DMS114 treated with DMSO at 0.1 percent for 48 hours (cell line): Measurements from ENCODE around the gene BTBD7.

Source experiments
- DNase-seq: peaks from one replicate; lab custom pipeline; 2025; ENCODE audit not compliant: unreplicated experiment; lab: John Stamatoyannopoulos, UW

BTBD7 gene

DNA sequence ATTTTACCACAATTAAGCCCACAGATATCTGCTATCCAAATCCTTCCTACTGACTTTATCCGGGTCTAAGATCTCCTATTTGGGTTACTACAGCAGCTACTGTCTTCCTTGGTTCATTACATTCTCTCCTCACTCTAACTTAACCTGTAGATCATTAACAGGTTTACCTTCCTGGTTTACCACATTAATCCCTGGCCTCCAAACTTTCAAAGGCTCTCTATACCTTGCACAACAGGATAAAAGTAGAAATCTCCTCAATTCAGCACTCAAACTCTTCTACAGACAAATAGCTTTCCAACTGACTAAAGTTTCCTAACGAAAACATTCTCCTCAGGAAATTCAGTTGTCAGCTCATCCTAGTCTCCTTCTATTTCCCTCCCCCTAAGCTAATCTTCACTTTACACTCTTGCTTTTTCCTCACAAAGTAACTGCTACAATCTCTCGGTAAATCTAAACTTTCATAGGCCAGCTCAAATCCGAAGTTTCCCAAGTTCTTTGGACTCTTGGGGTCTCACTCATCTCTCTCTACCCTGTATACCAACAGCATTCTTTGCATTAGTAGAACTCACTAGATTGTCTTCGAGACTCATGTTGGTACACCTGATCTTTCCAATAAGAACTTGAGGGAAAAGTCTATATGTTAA, 2.7 kb downstream of the BTBD7 start:
- no peak for DNase-seq

DNA sequence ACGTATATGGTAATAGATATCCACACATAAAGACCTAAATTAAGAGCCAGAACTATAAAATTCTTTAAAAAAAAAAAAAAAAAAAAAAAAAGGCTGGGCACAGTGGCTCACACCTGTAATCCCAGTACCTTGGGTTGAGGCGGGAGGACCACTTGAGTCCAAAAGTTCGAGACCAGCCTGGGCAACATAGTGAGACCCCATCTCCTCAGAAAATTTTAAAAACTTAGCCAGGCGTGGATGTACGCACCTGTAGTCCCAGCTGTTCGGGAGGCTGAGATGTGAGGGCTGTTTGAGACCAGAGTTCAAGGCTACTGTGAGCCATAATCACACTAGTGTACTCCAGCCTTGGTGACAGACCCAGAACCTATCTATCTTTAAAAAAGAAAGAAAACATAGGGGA, 4.3 kb downstream of the BTBD7 start:
- DNase-seq, result no peak

DNA sequence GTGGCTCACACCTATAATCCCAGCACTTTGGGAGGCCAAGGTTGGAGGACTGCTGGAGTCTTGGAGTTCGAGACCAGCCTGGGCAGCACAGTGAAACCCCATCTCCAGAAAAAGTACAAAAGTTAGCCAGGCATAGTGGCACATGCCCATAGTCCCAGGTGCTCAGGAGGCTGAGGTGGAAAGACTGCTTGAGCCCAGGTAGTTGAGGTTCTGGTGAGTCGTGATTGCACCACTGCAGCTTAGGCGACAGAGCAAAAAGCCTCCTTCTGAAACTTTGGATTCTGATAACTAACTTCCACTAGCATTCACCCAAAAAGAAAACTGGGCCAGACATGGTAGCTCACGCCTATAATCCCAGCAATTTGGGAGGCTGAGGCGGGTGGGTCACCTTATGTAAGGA, 6.6 kb downstream of the BTBD7 start:
- no peak for DNase-seq

DNA sequence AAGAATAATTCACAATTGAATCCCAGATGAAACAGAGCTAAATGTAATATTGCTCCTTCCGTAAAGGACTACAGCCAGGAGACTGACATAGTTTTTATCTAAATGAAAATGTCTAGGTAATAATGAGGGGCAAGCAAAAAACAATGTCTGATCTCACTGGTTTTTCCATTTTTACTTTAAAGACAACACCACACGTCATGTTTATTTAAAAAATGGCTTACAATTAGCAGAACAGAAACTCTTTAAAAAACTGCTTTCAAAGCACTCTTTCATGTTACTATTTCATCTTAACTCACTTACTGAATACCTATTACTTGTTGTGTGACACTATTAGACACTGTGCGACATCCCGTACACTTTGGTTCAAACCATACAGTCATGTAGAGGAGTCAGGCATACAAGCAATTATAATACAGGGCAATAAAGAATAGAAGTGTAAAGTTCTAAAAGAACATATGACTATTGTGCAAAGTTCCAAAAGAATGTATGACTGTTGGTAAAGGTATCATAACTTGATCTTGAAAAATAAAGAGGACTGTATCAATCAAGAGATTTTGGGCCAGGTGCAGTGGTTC, 9.1 kb downstream of the BTBD7 start:
- no peak for DNase-seq

DNA sequence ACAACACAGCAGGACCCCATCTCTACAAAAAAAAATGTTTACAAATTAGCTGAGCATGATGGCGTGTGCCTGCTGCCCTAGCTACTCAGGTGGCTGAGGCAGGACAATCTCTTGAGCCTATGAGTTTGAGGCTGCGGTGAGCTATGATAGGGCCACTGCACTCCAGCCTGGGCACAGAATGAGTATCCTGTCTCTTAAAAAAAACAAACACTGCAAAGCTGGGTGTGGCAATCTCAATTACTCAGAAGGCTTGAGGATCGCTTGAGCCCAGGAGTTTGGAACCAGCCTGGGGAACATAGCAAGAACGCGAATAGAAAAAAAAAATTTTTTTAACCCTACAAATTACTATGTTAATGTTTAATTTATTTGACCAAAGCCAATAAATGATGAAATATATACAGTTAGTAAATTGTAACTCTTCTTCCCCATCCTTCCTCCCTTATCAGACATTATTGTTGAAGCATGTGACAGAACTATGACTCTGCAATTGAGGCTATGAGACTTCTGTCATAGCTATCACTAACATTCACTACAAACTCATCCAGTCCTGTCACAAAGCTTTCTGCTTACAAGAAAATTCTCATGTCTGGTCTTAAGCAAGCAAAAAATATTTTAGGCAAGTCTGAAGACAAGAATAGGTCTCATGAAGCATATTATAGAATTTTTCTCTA, 9.8 kb downstream of the BTBD7 start:
- no peak for DNase-seq

DNA sequence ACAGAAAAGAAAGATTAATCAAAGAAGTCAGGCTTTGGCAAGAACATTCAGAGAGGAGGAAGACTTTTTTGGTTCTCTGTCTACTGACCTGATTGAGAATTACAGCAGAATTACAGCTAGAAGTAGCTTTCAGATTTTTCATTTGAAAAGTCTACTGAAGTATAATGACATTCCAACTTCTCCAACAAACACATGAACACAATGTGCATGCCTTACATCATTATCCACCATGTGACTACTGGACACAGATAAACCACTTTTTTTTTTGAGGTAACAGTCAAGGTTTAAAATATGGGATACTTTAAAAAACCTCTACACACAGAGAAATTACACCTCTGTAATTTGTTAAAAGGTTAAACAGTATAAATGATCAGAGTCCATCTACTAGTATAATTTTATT, 12.3 kb downstream of the BTBD7 start:
- DNase-seq, result no peak

GRCh38 chr14:93319958-93320357, 12.9 kb downstream of the BTBD7 start:
- DNase-seq, result no peak

GRCh38 chr14:93319494-93319893, 13.3 kb downstream of the BTBD7 start:
- no peak for DNase-seq

DNA sequence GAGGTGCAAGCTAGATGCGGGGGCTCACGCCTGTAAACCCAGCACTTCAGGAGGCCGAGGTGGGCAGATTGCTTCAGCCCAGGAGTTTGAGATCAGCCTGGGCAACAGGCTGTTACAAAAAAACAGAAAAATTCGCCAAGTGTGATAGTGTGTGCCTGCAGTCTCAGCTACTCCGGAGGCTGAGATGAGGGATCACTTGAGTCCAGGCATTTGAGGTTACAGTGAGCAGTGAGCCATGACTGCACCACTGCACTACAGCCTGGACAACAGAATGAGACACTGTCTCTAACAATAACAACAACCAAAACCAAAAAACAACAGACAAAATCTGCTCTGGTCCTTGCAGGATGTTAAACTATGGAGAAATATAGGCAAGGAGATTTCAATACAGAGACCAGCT, 13.9 kb downstream of the BTBD7 start:
- no peak for DNase-seq

DNA sequence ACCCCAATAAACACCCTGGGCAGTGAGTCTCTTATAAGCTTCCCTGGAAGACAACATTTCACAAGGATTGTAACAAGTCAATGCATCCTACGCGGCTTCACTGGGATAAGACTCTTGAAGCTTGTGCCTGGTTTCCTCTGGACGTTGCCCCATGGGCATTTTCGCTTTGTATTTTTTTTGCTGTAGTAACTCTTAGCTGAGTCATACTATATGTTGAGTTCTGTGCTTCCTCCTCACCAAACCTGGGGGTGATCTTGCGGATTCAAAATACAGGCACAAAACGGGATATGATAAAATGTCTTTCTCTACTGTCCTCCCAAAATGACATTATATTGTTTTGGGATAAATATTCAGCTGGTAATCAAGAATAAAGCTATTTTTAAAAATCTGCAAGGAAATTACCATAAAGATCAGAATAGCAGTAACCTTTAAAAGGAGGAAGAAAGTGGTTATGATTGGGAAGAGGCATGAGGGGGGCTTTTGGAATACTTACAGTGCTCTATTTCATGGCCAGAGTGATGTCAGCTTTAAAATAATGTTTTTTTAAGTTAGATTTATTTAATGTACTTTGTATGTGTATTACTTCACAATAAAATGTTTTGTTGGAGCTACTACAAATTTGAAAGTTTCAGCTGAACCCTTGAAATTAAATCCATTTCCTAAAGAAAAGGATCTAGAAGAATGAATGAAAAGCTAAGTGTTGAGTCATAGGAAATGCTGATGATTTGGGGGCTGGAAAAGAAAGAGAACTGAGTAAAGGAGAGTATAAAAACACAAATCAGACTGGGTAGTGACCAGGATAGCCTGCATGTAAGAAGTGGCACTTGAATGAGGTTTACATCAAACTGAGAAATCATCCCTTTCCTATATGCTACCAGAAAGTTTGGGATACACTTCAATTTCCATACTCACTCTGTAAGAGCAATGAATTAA, 14.7 kb downstream of the BTBD7 start:
- no peak for DNase-seq

DNA sequence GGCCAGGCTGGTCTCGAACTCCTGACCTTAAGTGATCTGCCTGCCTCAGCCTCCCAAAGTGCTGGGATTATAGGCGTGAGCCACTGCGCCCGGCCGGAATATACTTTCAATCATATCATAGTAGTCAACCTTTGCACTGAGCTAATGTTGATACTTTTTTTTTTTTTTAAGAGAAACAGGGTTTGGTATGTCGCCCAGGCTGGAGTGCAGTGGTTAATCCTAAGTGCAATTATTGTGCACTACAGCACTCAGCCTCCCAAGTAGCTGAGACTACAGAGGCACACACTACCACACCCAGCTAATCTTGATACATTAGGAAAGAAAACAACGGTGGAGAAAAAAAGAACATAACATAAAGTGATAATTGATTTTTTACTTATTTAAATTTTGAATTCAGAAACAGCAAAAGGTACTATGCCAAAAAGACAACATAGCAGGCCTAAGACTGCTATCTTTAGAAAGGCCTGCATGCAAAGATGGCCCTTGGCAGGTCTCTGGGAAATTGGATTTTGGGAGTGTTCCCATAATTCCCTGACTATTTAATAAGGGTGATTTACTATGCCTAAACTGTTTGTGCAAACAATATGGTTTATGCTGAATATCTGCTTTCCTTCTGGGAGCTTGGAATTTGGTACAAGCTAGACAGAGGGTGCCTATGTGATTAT, 15.5 kb downstream of the BTBD7 start:
- no peak for DNase-seq

GRCh38 chr14:93316716-93317115, 16.1 kb downstream of the BTBD7 start:
- DNase-seq, result no peak

DNA sequence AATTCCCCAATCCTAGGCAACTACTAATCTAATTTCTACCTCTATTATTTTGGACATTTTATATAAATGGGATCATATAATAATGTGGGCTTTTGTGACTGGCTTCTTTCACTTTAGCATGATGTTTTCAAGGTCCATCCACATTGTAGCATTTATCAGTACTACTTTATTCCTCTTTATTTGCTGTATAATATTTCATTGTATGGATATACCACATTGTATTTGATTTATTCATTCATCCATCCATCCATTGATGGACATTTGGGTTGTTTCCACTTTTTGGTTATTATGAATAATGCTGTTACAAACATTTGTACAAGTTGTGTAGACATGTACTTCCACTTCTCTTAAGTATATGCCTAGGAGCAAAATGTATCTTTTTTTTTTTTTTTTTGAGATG, 17.3 kb downstream of the BTBD7 start:
- no peak for DNase-seq

- DNase-seq, result no peak
Measured at GRCh38 chr14:93311082-93311481, 21.8 kb downstream of the BTBD7 start.

- DNase-seq, result no peak
Measured at GRCh38 chr14:93309427-93309966, 23.3 kb downstream of the BTBD7 start.

DNA sequence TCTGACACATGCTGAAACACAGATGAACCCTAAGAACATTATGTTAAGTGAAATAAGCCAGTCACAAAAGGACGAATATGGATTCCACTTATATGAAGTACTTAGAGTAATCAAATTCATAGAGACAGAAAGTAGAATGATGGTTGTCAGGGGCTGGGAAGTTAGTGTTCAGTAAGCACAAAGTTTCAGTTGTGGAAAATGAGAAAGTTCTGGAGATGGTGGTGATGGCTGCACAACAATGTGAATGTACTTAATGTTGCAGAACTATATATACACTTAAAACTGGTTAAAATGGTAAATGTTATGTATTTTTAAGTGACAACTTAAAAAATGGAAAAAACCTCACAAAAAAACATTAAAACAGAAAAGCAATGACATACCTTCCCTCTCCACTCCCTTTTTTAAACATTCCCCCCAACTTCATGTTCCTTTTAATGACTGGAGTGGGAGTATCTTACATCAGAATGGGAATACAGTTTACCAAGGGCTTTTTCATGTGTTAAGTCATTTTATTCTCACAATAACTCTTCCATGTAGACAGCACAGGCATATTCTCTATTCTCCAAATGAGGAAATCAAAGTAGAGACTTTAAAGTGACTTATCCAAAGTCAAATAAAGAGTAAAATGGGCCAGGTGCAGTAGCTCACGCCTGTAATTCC, 24.0 kb downstream of the BTBD7 start:
- no peak for DNase-seq

DNA sequence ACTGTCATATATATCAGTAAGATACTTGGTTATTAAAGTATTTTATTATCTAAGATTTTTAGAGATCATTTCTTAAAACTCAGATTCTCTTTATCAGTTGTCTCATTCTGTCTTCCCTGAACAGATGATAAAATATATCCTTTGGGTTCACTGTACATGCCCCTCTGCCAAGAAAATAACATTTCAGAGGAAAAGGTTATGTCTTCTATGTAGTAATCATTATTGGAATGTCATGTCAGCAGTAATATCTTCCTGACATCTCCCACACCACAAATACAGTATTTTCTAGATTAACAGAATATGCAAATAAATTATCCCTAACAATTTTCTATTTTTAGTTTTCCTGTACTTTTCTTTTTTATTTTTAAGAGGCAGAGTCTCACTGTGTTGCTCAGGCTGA, 26.0 kb downstream of the BTBD7 start:
- DNase-seq, result no peak

DNA sequence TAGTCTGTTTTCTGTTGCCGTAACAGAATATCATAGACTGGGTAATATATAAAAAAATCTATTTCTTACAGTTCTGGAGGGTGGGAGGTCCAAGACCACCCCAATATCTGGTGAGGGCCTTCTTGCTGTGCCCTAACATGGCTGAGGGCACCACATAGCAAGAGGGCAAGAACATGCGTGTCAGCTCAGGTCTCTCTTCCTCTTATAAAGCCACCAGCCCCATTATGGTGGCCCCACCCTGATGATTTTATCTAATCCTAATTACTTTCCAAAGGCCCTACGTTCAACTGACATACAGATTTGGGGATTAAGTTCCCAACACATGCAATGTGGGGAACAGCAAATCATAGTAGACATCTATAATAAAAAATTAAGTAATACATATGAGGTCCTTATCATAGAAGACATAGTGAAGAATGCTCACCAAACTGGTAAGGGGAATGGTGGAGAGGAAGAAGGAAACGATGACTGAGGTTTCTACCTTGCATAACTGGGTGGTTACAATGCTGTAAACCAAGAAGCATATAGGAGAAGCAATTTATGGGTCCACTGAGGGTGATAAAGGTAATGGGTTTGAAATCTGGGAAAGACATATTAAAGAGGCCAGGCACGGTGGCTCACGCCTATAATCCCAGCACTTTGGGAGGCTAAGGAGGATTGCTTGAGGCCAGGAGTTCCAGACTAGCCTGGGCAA, 27.0 kb downstream of the BTBD7 start:
- DNase-seq, result no peak

DNA sequence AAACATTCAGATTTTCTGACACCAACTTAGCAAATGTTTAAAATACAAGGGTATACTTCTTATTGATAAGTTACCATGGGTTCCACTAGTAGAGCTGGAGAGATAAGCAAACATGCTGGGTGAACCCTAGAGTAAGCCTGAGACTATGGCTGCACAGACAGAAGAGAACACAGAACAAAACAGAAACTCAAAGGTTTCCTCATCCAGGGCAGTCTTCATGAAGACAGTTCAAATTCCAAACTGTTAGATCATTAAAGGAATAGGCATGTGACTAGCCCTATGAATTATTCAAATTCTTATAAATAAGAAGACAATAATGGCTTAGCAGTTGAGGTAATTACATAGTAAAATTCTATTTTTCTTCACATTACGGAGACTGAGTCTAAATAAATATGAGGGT, 28.1 kb downstream of the BTBD7 start:
- DNase-seq, result no peak

- DNase-seq, result no peak
Measured at GRCh38 chr14:93303659-93304058, 29.2 kb downstream of the BTBD7 start.
